Measurements from ENCODE around the gene PSIP1.

- no peak for TF ChIP-seq EZH2 (IDR thresholded peaks at IDR 0.05; ENCODE audit: borderline replicate concordance, low read length)
- TF ChIP-seq, protein P1, sequence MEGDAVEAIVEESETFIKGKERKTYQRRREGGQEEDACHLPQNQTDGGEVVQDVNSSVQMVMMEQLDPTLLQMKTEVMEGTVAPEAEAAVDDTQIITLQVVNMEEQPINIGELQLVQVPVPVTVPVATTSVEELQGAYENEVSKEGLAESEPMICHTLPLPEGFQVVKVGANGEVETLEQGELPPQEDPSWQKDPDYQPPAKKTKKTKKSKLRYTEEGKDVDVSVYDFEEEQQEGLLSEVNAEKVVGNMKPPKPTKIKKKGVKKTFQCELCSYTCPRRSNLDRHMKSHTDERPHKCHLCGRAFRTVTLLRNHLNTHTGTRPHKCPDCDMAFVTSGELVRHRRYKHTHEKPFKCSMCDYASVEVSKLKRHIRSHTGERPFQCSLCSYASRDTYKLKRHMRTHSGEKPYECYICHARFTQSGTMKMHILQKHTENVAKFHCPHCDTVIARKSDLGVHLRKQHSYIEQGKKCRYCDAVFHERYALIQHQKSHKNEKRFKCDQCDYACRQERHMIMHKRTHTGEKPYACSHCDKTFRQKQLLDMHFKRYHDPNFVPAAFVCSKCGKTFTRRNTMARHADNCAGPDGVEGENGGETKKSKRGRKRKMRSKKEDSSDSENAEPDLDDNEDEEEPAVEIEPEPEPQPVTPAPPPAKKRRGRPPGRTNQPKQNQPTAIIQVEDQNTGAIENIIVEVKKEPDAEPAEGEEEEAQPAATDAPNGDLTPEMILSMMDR (conservative IDR thresholded peaks at IDR 0.05 in 1 of 2, IDR thresholded peaks at IDR 0.05 in 1 of 2; ENCODE audit: extremely low read depth in 1 of 2, insufficient read depth in 1 of 2, low read depth in 1 of 2, low read length in 2 of 2): no peak
Measured at GRCh38 chr9:15433191-15433590, 77.6 kb downstream of the PSIP1 start.
